Measurements from ENCODE around the gene TXNDC11. TPM values are rescaled to one million over a fixed set of nuclear protein-coding genes. Genes with fewer than 3 reads are reported as not detected.

Gene TXNDC11
- total and polyA plus RNA-seq, 2 donors (not counting 3 experiments of a cell fraction or from before 2014, with no cell fraction given), result 42.5 to 66.0 TPM

GRCh38 chr16:11719171-11719570, 23.5 kb downstream of the TXNDC11 start:
- dilution Hi-C loops (cut with MboI; ENCODE audit: extremely low pct_ligation_motif_present, low sequenced_read_pairs) (no loop called here), intact Hi-C loops (cut with micrococcal nuclease) (no loop called here)
- H3K27ac ChIP-seq (ENCODE audit: insufficient read depth, low read depth, low read length), result no peak overlapping the region
- H4K20me1 ChIP-seq (replicated peaks; ENCODE audit: control insufficient read depth, extremely low read depth, insufficient read depth, low read length), result no peaks in the 10 kb centered on the region
- H3K9me3 ChIP-seq (replicated peaks; ENCODE audit: control insufficient read depth, insufficient read depth, low read length), result no peaks in the 10 kb centered on the region
- FAIRE-seq (no peak), DNase-seq (ENCODE audit: low read depth, low spot score) (no peak)
- H3K27me3 ChIP-seq (ENCODE audit: control insufficient read depth in 2 of 2, insufficient read depth in 2 of 2, low read length in 2 of 2), result no peaks in the 10 kb centered on the region
- no peak overlapping the region for H3K4me2 ChIP-seq (ENCODE audit: insufficient read depth, low read length)
- H3K9ac ChIP-seq (replicated peaks; ENCODE audit: extremely low read depth, insufficient read depth, low read length), result no peak overlapping the region
- CTCF ChIA-PET, result interaction anchor here (0.8 kb wide), 1 partner anchor 21 kb away, joined by 3 read pairs; no protein-coding TSS in a partner anchor
- BruUV-seq (replicated peaks), result no TSS peak
- no peak overlapping the region for H3K4me3 ChIP-seq (replicated peaks in 1 of 3; ENCODE audit: insufficient read depth in 1 of 3, low read depth in 1 of 3, low read length in 3 of 3)
- H2AFZ ChIP-seq (ENCODE audit: low read depth, low read length), result no peak overlapping the region
- no peak for TF ChIP-seq JUN (IDR thresholded peaks at IDR 0.05; ENCODE audit: borderline replicate concordance, insufficient read depth, insufficient read length, low read depth)
- no peak for TF ChIP-seq POLR2AphosphoS5 (IDR thresholded peaks at IDR 0.05; ENCODE audit: insufficient read depth, low read depth, low read length)
- no peak for TF ChIP-seq FOS (IDR thresholded peaks at IDR 0.05; ENCODE audit: borderline replicate concordance, insufficient read depth, low read length)
- no peak for TF ChIP-seq EZH2 (IDR thresholded peaks at IDR 0.05; ENCODE audit: borderline replicate concordance, low read depth, low read length, severe bottlenecking)
- TF ChIP-seq MYC (IDR thresholded peaks at IDR 0.05; ENCODE audit: low read depth, low read length), result no peak
- no peak for TF ChIP-seq CTCF (IDR thresholded peaks at IDR 0.05; ENCODE audit: extremely low read depth in 1 of 2, insufficient read depth in 1 of 2, low read depth in 1 of 2, low read length in 2 of 2)
- no peak for TF ChIP-seq GATA2 (IDR thresholded peaks at IDR 0.05; ENCODE audit: insufficient read depth, insufficient read length, low read depth, low read length)
- TF ChIP-seq, protein P1, sequence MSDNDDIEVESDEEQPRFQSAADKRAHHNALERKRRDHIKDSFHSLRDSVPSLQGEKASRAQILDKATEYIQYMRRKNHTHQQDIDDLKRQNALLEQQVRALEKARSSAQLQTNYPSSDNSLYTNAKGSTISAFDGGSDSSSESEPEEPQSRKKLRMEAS (IDR thresholded peaks at IDR 0.05; ENCODE audit: insufficient read depth, insufficient read length), result no peak
- TF ChIP-seq POLR2A (IDR thresholded peaks at IDR 0.05; ENCODE audit: low read depth, low read length), result no peak
- POLR2A ChIA-PET, result no interaction called here
- peaks cover 3% of the 10 kb centered on the region for H3K79me2 ChIP-seq (ENCODE audit: control insufficient read depth, insufficient read depth, low read length)
- H3K4me1 ChIP-seq (ENCODE audit: control insufficient read depth, extremely low read depth, insufficient read depth, low read length), result no peaks in the 10 kb centered on the region
- peaks cover 8 to 13% of the 10 kb centered on the region in 2 experiments for H3K36me3 ChIP-seq (ENCODE audit: control insufficient read depth in 2 of 2, extremely low read depth in 1 of 2, insufficient read depth in 2 of 2, low read length in 2 of 2)
- H3K9me1 ChIP-seq (replicated peaks; ENCODE audit: control insufficient read depth, extremely low read depth, insufficient read depth, low read length), result no peaks in the 10 kb centered on the region

Measured in endothelial cell of umbilical vein (primary cell).